Parathyroid adenoma (tissue), 2 donors: ENCODE measurements around the gene MAPK1.
"Not testable (repeated sequence)": the region's sequence is repeated elsewhere in the genome, so short reads cannot be mapped to it uniquely, and the experiment has no call there.

Source experiments
- H2AFZ ChIP-seq: fragments of 300-600 bp; sonication (generic); one replicate; pipeline ENCODE4 v1.7.0; 2017; ENCODE audit warnings: antibody characterized with exemption, mild to moderate bottlenecking
- H3K27ac ChIP-seq: fragments of 300-600 bp; sonication (generic); one replicate; pipeline ENCODE4 v1.7.0; 2017
- H3K27me3 ChIP-seq: fragments of 300-600 bp; sonication (generic); one replicate; pipeline ENCODE4 v1.7.0; 2017; ENCODE audit warnings: low read length; ENCODE audit not compliant: control insufficient read depth, insufficient read depth
- H3K36me3 ChIP-seq: fragments of 300-600 bp; sonication (generic); one replicate; pipeline ENCODE4 v1.7.0; 2017; ENCODE audit warnings: low read length; ENCODE audit not compliant: control insufficient read depth, insufficient read depth
- H3K4me1 ChIP-seq: fragments of 300-600 bp; sonication (generic); one replicate; pipeline ENCODE4 v1.7.0; 2017; ENCODE audit warnings: control low read depth
- H3K4me2 ChIP-seq: fragments of 300-600 bp; sonication (generic); one replicate; pipeline ENCODE4 v1.7.0; 2017; ENCODE audit warnings: low read length
- H3K4me3 ChIP-seq: fragments of 300-600 bp; sonication (generic); one replicate; pipeline ENCODE4 v1.7.0; 2017; ENCODE audit warnings: low read depth, low read length
- H3K79me2 ChIP-seq: fragments of 300-600 bp; sonication (generic); one replicate; pipeline ENCODE4 v1.7.0; 2017; ENCODE audit warnings: control low read depth
- H3K9ac ChIP-seq: fragments of 300-600 bp; sonication (generic); one replicate; pipeline ENCODE4 v1.7.0; 2017; ENCODE audit warnings: mild to moderate bottlenecking
- H3K9me3 ChIP-seq: fragments of 300-600 bp; sonication (generic); one replicate; pipeline ENCODE4 v1.7.0; 2017; ENCODE audit warnings: low read length; ENCODE audit not compliant: control insufficient read depth
- TF ChIP-seq, protein P1 (sequence below): fragments of 300-600 bp; sonication (generic); IDR thresholded peaks from one replicate; pipeline ENCODE4 v1.7.0; 2017; ENCODE audit warnings: antibody characterized with exemption, mild to moderate bottlenecking
- donor health status: primary hyperparathyroidism.

The MAPK1 gene

DNA sequence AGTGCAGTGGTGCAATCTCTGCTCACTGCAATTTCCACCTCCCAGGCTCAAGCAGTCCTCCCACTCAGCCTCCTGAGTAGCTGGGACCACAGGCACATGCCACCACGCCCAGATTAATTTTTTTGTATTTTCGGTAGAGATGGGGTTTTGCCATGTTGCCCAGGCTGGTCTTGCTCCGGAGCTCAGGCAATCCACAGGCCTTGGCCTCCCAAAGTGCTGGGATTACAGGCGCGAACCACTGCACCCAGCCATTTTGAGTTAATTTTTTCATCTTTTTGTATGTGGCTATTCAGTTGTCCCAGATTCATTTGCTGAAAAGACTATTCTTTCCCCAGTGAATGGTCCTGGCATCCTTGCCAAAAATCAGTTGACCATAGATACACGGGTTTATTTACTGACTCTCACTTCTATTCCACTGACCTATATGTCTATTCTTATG lies 63.6 kb downstream of the MAPK1 start:
- Histone ChIP-seq H3K9me3 (no peaks in the 10 kb centered on the region), H3K79me2 (no peaks in the 10 kb centered on the region), H3K9ac (no peak overlapping the region), H3K27me3 (no peaks in the 10 kb centered on the region), H3K36me3 (no peaks in the 10 kb centered on the region), H3K4me3 (no peak overlapping the region), H3K27ac (no peak overlapping the region), H3K4me1 (no peaks in the 10 kb centered on the region), H3K4me2 (no peak overlapping the region), H2AFZ (no peak overlapping the region)
- TF ChIP-seq, protein P1, sequence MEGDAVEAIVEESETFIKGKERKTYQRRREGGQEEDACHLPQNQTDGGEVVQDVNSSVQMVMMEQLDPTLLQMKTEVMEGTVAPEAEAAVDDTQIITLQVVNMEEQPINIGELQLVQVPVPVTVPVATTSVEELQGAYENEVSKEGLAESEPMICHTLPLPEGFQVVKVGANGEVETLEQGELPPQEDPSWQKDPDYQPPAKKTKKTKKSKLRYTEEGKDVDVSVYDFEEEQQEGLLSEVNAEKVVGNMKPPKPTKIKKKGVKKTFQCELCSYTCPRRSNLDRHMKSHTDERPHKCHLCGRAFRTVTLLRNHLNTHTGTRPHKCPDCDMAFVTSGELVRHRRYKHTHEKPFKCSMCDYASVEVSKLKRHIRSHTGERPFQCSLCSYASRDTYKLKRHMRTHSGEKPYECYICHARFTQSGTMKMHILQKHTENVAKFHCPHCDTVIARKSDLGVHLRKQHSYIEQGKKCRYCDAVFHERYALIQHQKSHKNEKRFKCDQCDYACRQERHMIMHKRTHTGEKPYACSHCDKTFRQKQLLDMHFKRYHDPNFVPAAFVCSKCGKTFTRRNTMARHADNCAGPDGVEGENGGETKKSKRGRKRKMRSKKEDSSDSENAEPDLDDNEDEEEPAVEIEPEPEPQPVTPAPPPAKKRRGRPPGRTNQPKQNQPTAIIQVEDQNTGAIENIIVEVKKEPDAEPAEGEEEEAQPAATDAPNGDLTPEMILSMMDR: no peak

DNA sequence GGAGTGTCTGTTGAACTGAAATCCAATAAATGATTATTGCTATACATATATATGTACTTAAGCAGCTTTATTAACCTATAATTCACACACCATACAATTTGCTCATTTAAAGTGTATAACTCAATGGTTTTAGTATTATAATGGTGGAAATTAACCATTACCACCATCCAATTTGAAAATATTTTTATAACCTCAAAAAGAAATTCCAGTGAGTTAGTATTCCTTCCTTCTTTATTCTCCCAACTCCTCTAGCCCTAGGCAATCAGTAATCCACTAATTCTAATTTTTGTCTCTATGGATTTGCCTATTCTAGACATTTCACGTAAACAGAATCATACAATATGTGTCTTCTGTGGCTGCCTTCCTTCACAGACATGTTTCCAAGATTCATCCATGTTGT lies 64.8 kb downstream of the MAPK1 start:
- Histone ChIP-seq H3K27me3 (no peaks in the 10 kb centered on the region), H3K36me3 (no peaks in the 10 kb centered on the region), H3K4me2 (no peak overlapping the region), H3K4me1 (no peaks in the 10 kb centered on the region), H3K9me3 (no peaks in the 10 kb centered on the region), H3K9ac (no peak overlapping the region), H2AFZ (no peak overlapping the region), H3K4me3 (no peak overlapping the region), H3K79me2 (no peaks in the 10 kb centered on the region), H3K27ac (no peak overlapping the region)
- TF ChIP-seq, protein P1: no peak

DNA sequence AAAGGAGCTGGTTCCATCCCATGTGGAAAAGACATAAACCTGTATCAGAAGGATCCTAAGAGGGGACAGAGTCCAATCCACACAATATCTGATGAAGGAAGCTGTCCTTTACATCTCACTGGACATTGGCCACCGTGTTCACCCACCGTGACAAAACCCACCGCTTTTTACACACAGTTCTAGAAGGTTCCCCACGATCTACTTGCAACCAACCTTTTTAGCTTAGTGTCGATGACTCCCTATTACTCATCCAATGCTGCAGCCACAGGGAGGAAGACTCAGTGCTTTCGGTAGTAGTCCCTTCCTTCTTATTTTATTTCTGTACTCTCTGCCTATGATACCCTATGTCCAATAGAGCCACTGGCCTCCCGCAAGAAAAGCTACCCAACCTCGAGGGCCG lies 65.4 kb downstream of the MAPK1 start:
- Histone ChIP-seq H3K9me3 (no peaks in the 10 kb centered on the region), H3K4me2 (no peak overlapping the region), H3K4me3 (no peak overlapping the region), H3K9ac (no peak overlapping the region), H3K27me3 (no peaks in the 10 kb centered on the region), H3K4me1 (no peaks in the 10 kb centered on the region), H3K27ac (no peak overlapping the region), H3K36me3 (no peaks in the 10 kb centered on the region), H3K79me2 (no peaks in the 10 kb centered on the region), H2AFZ (no peak overlapping the region)
- TF ChIP-seq, protein P1: no peak

DNA sequence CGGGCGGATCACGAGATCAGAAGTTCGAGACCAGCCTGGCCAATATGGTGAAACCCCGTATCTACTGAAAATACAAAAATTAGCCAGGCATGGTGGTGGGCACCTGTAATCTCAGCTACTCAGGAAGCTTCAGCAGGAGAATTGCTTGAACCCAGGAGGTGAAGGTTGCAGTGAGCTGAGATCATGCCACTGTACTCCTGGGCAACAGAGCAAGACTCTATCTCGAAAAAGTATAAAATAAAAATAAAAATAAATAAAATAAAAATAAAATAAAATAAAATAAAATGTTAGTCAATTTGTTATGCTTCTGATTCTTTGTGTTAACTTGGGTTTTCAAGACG lies 66.2 kb downstream of the MAPK1 start:
- H3K4me1 ChIP-seq, H3K27me3 ChIP-seq, H3K9ac ChIP-seq, H3K27ac ChIP-seq, H3K4me2 ChIP-seq, H3K79me2 ChIP-seq, H3K9me3 ChIP-seq, H3K36me3 ChIP-seq, H2AFZ ChIP-seq, H3K4me3 ChIP-seq: not testable (repeated sequence)

DNA sequence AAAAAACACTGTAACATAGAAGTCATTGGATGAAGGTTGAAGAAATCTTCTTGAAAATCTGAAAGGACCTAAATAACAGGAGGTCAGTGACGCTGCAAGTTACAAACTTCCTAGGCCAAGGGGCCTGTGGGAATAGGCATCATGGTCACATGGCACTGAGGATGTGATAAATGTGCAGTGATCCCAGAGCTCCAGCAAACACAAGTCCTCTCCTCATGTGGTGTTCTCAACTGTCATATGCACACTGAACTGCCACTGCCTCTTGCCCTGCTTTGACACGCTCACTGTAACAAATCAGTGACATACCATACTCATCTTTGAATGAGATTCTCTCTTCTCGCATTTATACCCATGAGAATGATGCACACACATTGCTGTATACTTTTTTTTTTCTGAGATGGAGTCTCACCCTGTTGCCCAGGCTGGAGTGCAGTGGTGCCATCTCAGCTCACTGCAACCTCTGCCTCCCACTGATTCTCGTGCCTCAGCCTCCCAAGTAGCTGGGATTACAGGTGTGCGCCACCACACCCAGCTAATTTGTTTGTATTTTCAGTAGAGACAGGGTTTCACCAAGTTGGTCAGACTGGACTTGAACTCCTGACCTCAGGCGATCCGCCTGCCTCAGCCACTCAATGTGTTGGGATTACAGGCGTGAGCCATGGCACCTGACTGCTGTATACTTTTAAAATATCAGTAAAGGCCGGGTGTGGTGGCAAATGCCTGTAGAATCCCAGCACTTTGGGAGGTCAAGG lies 66.7 kb downstream of the MAPK1 start:
- Histone ChIP-seq H3K79me2 (no peaks in the 10 kb centered on the region), H3K36me3 (no peaks in the 10 kb centered on the region), H3K27ac (no peak overlapping the region), H3K4me3 (no peak overlapping the region), H3K4me1 (no peaks in the 10 kb centered on the region), H3K27me3 (no peaks in the 10 kb centered on the region), H3K9me3 (no peaks in the 10 kb centered on the region), H3K9ac (no peak overlapping the region), H2AFZ (no peak overlapping the region), H3K4me2 (no peak overlapping the region)
- TF ChIP-seq, protein P1: no peak
